GM11168 (cell line): ENCODE data around the gene CDH22.

ENCODE experiments used
- in situ Hi-C: fragments of 300-500 bp; cut with MboI; formaldehyde crosslinking; loops from one replicate; pipeline ENCODE4 v1.12.0; 2022; ENCODE audit warnings: low sequenced_read_pairs; ENCODE audit not compliant: unreplicated experiment

CDH22 gene

GRCh38 chr20:46182276-46183200 is 125.8 kb downstream of the CDH22 start:
- in situ Hi-C loops: no loop called here

GRCh38 chr20:46179862-46180261 is 128.4 kb downstream of the CDH22 start:
- in situ Hi-C loops: no loop called here

GRCh38 chr20:46178891-46179290 is 129.4 kb downstream of the CDH22 start:
- in situ Hi-C loops: no loop called here

GRCh38 chr20:46177768-46178167 is 130.5 kb downstream of the CDH22 start:
- in situ Hi-C loops: no loop called here

- in situ Hi-C loops: no loop called here
Measured at GRCh38 chr20:46176739-46177378, 131.4 kb downstream of the CDH22 start.

GRCh38 chr20:46175127-46175494 is 133.2 kb downstream of the CDH22 start:
- in situ Hi-C loops: no loop called here

GRCh38 chr20:46174469-46175126 is 133.7 kb downstream of the CDH22 start:
- in situ Hi-C loops: no loop called here

GRCh38 chr20:46173652-46174468 is 134.4 kb downstream of the CDH22 start:
- in situ Hi-C loops: no loop called here

GRCh38 chr20:46172961-46173536 is 135.2 kb downstream of the CDH22 start:
- in situ Hi-C loops: no loop called here

- in situ Hi-C loops: no loop called here
Measured at GRCh38 chr20:46172455-46172854, 135.8 kb downstream of the CDH22 start.

- in situ Hi-C loops: no loop called here
Measured at GRCh38 chr20:46171909-46172308, 136.4 kb downstream of the CDH22 start.

- in situ Hi-C loops: no loop called here
Measured at GRCh38 chr20:46171476-46171875, 136.8 kb downstream of the CDH22 start.

- in situ Hi-C loops: no loop called here
Measured at GRCh38 chr20:46169245-46170171, 138.8 kb downstream of the CDH22 start.

GRCh38 chr20:46168438-46168837 is 139.9 kb downstream of the CDH22 start:
- in situ Hi-C loops: no loop called here

- in situ Hi-C loops: no loop called here
Measured at GRCh38 chr20:46167080-46167479, 141.2 kb downstream of the CDH22 start.

- in situ Hi-C loops: no loop called here
Measured at GRCh38 chr20:46164254-46164653, 144.0 kb downstream of the CDH22 start.

GRCh38 chr20:46161921-46162320 is 146.4 kb downstream of the CDH22 start:
- in situ Hi-C loops: no loop called here

- in situ Hi-C loops: no loop called here
Measured at GRCh38 chr20:46160661-46161060, 147.6 kb downstream of the CDH22 start.
